Brain microvascular endothelial cell (primary cell): ENCODE results near the gene NACC2.
"Not testable (repeated sequence)": the region's sequence is repeated elsewhere in the genome, so short reads cannot be mapped to it uniquely, and the experiment has no call there.

Experiments used
- DNase-seq: peaks from one replicate; pipeline ENCODE4 v3.0.0-alpha.2; 2020
- H3K27ac ChIP-seq: fragments of 250-450 bp; sonication (Bioruptor Pico); 2 replicates; pipeline ENCODE4 v1.5.1; 2020; ENCODE audit warnings: mild to moderate bottlenecking, moderate library complexity
- H3K27me3 ChIP-seq: fragments of 250-450 bp; sonication (Bioruptor Pico); replicated peaks from 2 replicates; pipeline ENCODE4 v1.5.1; 2020; ENCODE audit warnings: mild to moderate bottlenecking
- H3K36me3 ChIP-seq: fragments of 250-450 bp; sonication (Bioruptor Pico); replicated peaks from 2 replicates; pipeline ENCODE4 v1.5.1; 2020; ENCODE audit warnings: mild to moderate bottlenecking
- H3K4me3 ChIP-seq: 2 replicates; pipeline ENCODE4 v1.5.1; 2011; ENCODE audit warnings: low read depth, mild to moderate bottlenecking, control low read depth, low read length, moderate library complexity
- in situ Hi-C: cut with HindIII; loops from 2 replicates; pipeline ENCODE4 v1.10.0; 2017; ENCODE audit warnings: low sequenced_read_pairs, low pct_ligation_motif_present
- TF ChIP-seq, protein P1 (sequence below): IDR thresholded peaks from 2 replicates; pipeline ENCODE4 v1.5.1; 2011; ENCODE audit warnings: low read depth, mild to moderate bottlenecking, moderate library complexity, low read length, control low read depth, inconsistent platforms; ENCODE audit errors: missing control alignments

NACC2 gene

DNA sequence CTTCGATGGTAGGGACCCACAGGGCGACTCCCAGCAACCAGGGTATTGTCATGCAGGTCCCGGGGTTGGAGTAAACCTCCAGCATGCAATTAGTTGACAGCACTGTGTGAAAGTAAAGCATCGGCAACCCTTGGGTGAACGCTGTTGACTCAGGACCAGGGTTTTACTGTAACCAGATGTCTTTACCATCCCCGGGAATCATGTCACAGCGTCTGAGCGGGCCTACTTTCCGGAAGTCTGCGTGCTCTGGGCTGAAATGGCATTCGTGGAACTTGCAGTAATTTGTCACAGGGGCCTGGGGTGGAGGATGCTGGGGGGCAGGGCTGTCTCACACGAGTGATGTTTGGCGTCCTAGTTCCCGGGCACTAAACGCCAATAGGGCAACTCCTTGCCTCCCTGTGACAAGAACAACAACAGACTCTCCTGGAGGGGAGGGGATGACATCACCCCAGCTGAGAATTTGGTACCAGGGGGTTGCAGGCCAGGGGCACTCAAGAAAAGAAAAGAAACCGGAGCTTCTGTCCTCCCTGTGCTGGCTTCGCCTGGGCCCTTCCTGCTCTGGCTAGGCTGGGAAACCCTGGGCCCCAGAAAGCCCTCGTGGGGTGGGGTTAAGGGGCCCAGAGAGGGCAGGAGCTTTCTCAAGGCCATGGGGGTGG, 123.8 kb downstream of the NACC2 start:
- Histone ChIP-seq H3K4me3 (no peak overlapping the region), H3K27me3 (no peaks in the 10 kb centered on the region), H3K36me3 (no peaks in the 10 kb centered on the region), H3K27ac (no peak overlapping the region)
- TF ChIP-seq, protein P1, sequence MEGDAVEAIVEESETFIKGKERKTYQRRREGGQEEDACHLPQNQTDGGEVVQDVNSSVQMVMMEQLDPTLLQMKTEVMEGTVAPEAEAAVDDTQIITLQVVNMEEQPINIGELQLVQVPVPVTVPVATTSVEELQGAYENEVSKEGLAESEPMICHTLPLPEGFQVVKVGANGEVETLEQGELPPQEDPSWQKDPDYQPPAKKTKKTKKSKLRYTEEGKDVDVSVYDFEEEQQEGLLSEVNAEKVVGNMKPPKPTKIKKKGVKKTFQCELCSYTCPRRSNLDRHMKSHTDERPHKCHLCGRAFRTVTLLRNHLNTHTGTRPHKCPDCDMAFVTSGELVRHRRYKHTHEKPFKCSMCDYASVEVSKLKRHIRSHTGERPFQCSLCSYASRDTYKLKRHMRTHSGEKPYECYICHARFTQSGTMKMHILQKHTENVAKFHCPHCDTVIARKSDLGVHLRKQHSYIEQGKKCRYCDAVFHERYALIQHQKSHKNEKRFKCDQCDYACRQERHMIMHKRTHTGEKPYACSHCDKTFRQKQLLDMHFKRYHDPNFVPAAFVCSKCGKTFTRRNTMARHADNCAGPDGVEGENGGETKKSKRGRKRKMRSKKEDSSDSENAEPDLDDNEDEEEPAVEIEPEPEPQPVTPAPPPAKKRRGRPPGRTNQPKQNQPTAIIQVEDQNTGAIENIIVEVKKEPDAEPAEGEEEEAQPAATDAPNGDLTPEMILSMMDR: no peak
- in situ Hi-C loops: no loop called here
- DNase-seq: no peak

DNA sequence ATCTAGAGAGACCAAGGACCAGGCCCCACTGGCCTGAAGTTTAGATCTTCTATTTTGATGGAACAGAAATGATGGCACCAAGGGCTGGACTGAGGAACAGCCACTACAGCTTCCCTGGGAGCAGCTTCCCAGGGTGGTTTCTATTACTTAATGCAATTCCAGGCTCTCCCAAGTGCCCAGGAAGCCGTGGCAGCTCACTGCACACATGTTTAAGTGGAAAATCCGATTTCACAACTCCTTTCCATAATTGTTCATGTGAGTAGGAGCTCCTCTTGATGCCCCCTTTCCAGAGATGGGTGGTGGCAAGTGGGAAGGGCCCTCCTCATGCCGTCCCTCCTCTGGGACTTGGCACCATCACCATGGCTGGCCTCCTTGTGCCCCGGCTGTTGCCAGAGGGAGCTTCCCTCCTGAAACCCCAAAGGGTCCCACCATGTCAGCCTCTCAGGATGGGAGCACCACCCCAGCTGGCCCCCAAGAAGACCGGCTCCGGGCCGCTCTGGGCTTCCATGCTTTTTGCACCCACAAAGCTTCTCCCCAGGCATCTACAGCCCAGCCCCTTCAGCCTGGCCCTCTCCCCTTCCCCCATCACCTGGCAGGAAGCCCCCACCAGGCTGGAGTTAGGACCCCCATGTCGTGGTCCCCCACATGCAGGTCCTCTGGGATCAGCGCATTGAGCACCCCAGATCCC, 124.8 kb downstream of the NACC2 start:
- TF ChIP-seq, protein P1: no peak
- Histone ChIP-seq H3K4me3 (no peak overlapping the region), H3K36me3 (no peaks in the 10 kb centered on the region), H3K27ac (no peak overlapping the region), H3K27me3 (no peaks in the 10 kb centered on the region)
- in situ Hi-C loops: no loop called here
- DNase-seq: no peak

DNA sequence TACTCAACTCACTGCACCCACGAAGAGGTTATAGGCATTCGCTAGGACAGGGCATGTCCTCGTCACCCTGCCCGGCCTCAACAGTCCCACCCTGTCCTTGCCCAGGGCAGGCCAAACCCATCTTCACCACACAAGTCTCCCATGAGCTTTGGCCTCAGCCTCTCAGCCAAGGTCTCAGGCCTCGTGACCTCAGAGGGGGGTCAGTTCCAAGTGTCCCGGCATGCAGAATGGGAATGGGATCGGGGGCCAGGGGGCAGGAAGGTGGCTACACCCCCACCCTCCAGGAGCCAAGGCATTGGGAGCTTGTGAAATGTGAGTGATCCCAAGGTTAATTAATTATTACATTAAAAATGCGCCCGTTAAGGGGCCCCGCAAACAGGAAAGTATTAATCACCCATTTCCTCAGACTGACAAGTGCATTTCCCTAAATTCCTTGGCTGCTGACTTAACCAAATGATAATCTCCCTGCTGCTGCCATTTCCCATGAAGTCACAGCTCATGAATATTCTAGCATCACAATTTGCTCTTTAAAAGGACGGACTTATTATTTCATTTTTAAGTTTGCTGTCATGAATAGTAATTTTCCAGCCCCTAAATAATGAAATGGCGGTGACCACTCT, 125.9 kb downstream of the NACC2 start:
- DNase-seq: no peak
- TF ChIP-seq, protein P1: no peak

DNA sequence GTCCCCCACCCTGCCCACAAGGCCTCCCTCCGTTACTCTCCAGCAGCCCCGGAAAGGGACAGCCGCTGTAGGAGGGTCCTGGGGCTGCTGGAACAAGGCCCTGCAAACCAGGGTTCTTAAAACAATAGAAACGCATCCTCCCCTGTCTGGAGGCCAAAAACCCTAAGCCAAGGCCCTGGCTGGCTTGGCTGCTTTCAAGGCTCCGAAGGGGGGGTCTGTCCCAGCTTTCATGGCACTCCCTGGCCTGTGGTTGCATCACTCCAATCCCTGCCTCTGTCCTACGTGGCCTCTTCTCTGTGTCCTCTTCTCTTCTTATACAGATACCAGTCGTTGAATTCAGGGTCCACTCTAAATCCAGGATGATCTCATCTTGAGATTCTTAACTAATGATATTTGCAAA, 126.5 kb downstream of the NACC2 start:
- H3K27me3 ChIP-seq: no peaks in the 10 kb centered on the region
- no peak for DNase-seq
- no peaks in the 10 kb centered on the region for H3K36me3 ChIP-seq
- no peak overlapping the region for H3K27ac ChIP-seq
- H3K4me3 ChIP-seq: no peak overlapping the region
- in situ Hi-C loops: no loop called here
- TF ChIP-seq, protein P1: no peak

More for the DNA sequence above, 125.9 kb downstream of the NACC2 start:
- no peak overlapping the region for H3K27ac ChIP-seq
- in situ Hi-C loops: no loop called here
- no peaks in the 10 kb centered on the region for H3K36me3 ChIP-seq
- H3K4me3 ChIP-seq: no peak overlapping the region
- no peaks in the 10 kb centered on the region for H3K27me3 ChIP-seq

DNA sequence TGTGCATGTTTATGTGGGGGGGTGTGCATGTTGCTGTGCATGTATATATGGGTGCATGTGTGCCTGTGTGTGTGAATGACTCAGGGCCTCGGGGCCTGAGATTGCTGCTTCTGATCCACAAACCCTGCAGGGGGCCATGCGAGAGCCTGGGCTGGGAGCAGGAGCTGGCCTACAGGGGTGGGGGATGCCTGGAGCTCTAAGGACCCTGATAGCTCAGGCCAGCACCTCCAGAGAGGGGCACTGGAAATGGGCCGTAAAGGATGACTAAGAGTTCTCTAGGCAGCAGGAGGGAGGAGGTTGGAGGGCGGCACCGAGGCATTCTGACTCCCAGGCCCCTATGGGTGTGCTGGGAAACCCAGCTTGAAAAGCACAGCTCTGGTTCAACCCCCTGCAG, 127.0 kb downstream of the NACC2 start:
- H3K27ac ChIP-seq: no peak overlapping the region
- in situ Hi-C loops: no loop called here
- no peak overlapping the region for H3K4me3 ChIP-seq
- no peak for DNase-seq
- TF ChIP-seq, protein P1: no peak
- H3K27me3 ChIP-seq: no peaks in the 10 kb centered on the region
- H3K36me3 ChIP-seq: no peaks in the 10 kb centered on the region

DNA sequence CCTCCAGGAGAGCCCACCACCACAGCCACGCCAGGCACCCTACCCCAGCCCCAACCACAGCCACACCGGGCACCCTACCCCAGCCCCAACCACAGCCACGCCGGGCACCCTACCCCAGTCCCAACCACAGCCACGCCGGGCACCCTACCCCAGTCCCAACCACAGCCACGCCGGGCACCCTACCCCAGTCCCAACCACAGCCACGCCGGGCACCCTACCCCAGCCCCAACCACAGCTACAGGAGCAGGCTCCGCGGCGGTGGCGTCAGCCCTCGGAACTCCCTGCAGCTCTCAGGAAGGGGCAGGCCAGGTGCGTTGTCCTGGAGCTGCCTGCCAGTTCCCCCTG, 128.2 kb downstream of the NACC2 start:
- H3K27me3 ChIP-seq, H3K36me3 ChIP-seq, DNase-seq, H3K27ac ChIP-seq, H3K4me3 ChIP-seq, in situ Hi-C loops: not testable (repeated sequence)
